GM15510 (cell line): ENCODE results near the gene HIGD2B.
"Not testable (repeated sequence)": the region's sequence is repeated elsewhere in the genome, so short reads cannot be mapped to it uniquely, and the experiment has no call there.

Experiments used
- POLR2A ChIP-seq: IDR thresholded peaks from 3 replicates; pipeline ENCODE4 v1.6.1; 2011; ENCODE audit warnings: borderline replicate concordance; ENCODE audit not compliant: insufficient read length; ENCODE audit errors: extremely low read depth

The HIGD2B gene

DNA sequence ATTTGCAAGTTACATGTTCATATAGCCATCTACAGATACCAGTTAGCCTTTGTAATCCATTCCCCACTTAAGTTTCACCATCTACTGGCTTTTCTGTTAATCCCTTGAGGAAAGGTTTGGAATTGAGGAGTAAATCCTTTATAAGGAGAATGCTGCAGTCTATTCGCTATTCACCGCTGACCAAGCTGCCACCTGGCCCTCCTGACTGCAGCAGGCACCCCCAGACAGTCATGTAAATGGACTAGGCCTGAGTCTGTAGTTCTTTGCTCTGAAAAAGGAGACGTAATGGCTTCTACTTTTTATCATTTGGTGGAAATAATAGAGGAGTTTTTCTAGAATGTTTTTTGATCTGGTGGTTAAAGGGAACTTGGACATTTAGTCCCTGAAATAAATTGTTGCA lies 3.2 kb downstream of the HIGD2B start:
- TF ChIP-seq POLR2A: no peak

DNA sequence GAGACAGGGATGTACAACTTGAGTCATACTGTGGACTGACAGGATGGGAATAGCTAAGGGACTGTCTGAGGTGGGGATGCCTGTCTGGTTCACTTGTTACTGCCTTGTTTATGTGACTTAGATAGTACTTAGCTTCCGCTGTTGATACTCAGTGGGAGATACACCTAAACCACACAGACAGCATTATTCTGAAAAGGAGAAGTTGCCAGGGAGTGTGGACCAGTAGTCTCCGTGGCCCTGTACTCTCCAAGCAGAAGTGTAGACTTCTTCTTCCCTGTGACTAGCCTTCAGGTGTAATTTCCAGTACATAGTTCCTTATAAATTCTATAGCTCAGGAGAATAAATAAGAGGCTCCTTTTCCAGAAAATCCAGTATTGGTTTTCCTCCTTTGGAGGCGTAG lies 5.1 kb downstream of the HIGD2B start:
- TF ChIP-seq POLR2A: no peak

DNA sequence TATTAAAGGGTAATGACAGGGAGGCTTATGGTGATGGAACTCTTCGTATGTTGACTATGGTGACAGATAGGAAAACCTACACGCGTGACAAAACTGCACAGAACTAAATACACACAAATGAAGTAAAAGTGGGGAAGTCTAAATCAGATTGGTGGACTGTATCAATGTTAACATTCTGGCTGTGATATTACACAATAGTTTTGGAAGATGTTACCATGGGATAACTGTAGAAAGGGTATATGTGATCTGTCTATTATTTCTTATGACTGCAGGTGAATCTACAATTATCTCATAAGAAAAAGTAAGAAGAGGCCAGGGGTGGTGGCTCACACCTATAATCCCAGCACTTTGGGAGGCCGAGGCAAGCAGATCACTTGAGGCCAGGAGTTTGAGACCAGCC lies 9.1 kb downstream of the HIGD2B start:
- no peak for TF ChIP-seq POLR2A

DNA sequence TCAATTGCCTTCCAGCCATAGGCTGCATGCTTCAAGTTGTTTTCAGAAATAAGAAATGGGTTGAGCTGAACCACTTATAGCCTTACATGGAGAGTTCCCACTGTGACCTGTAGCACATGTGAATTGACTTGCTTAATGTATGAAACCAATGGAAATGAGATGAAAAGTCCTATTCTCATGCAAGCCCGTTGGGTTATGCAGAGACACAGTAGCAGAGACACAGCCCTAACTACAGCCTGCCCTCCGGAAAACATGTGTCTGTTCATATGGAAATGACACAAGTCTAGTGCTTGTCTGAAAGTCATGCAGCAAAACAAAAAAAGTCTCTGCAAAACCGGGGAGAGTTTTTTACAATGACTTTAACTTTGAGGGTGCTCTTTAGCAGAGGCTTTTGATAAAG lies 14.5 kb downstream of the HIGD2B start:
- TF ChIP-seq POLR2A: no peak

GRCh38 chr15:72654397-72654796 lies 31.6 kb downstream of the HIGD2B start, which contains the start of gene GOLGA6B:
TSS of gene GOLGA6B (plus strand) at chr15:72654697. CDS start at chr15:72654738, 41 bp downstream.
- TF ChIP-seq POLR2A: not testable (repeated sequence)
